IMR-90 (cell line): ENCODE results near the gene LRP1-AS. TPM values are rescaled to one million over a fixed set of nuclear protein-coding genes. Genes with fewer than 3 reads are reported as not detected.

Source experiments
- ATAC-seq: fragments of 200-7000 bp; cut with Tn5 transposase; 2 replicates; pipeline ENCODE4 v1.9.1; 2020; ENCODE audit warnings: low read depth, mild to moderate bottlenecking, moderate library complexity
- BruUV-seq: library from RNA; stranded (reverse); fragments of 400-500 nt; replicated peaks from 2 replicates; lab custom pipeline; 2021; lab: Mats Ljungman, UMichigan
- CTCF ChIA-PET: fragments of 300-600 bp; formaldehyde crosslinking; extraction: SDS; loops from one replicate; lab custom pipeline; 2021; ENCODE audit warnings: antibody characterized with exemption; lab: Yijun Ruan, JAX
- POLR2A ChIA-PET: fragments of 300-600 bp; sonication (Branson Sonifier 250); formaldehyde crosslinking; loops from one replicate; lab custom pipeline; 2022; ENCODE audit warnings: antibody characterized with exemption; ENCODE audit not compliant: unreplicated experiment; lab: Charles Lee
- DNase-seq: peaks from one replicate; pipeline ENCODE4 v3.0.0; 2013
- H2AFZ ChIP-seq: replicated peaks from 2 replicates; pipeline ENCODE3; 2013; ENCODE audit warnings: low read length, mild to moderate bottlenecking; ENCODE audit not compliant: poor library complexity
- H2AK5ac ChIP-seq: 2 replicates; pipeline ENCODE4 v1.6.1; 2013; ENCODE audit warnings: low read depth, low read length, inconsistent platforms
- H2AK9ac ChIP-seq: replicated peaks from 2 replicates; pipeline ENCODE3; 2013; ENCODE audit warnings: mild to moderate bottlenecking, low read depth, low read length, moderate library complexity; ENCODE audit not compliant: poor library complexity
- H2BK120ac ChIP-seq: 2 replicates; pipeline ENCODE4 v1.6.1; 2013; ENCODE audit warnings: low read depth, low read length, inconsistent platforms
- H2BK15ac ChIP-seq: 3 replicates; pipeline ENCODE4 v1.6.1; 2013; ENCODE audit warnings: low read depth, low read length, inconsistent platforms
- H2BK20ac ChIP-seq: 2 replicates; pipeline ENCODE4 v1.6.1; 2013; ENCODE audit warnings: low read depth, mild to moderate bottlenecking, inconsistent platforms, low read length, moderate library complexity
- H2BK5ac ChIP-seq: 2 replicates; pipeline ENCODE4 v1.6.1; 2013; ENCODE audit warnings: mild to moderate bottlenecking, low read depth, low read length, inconsistent platforms; ENCODE audit not compliant: poor library complexity, severe bottlenecking
- H3K14ac ChIP-seq: replicated peaks from 2 replicates; pipeline ENCODE4 v1.6.1; 2013; ENCODE audit warnings: low read depth, low read length, inconsistent platforms
- H3K18ac ChIP-seq: 2 replicates; pipeline ENCODE4 v1.6.1; 2013; ENCODE audit warnings: low read depth, low read length, control low read depth
- H3K23ac ChIP-seq: 2 replicates; pipeline ENCODE4 v1.6.1; 2013; ENCODE audit warnings: low read depth, low read length, inconsistent platforms
- H3K27ac ChIP-seq: 2 replicates; pipeline ENCODE4 v1.5.1; 2013; ENCODE audit warnings: mild to moderate bottlenecking, control low read depth, low read length; ENCODE audit not compliant: insufficient read depth
- H3K27me3 ChIP-seq: 2 replicates; pipeline ENCODE4 v1.6.1; 2013; ENCODE audit warnings: low read length; ENCODE audit not compliant: control insufficient read depth, insufficient read depth
- H3K36me3 ChIP-seq: 2 replicates; pipeline ENCODE4 v1.6.1; 2013; ENCODE audit warnings: low read length, mixed read lengths; ENCODE audit not compliant: control insufficient read depth, insufficient read depth
- H3K4ac ChIP-seq: 2 replicates; pipeline ENCODE4 v1.6.1; 2013; ENCODE audit warnings: low read depth, low read length, inconsistent platforms
- H3K4me1 ChIP-seq: 2 replicates; pipeline ENCODE4 v1.6.1; 2013; ENCODE audit warnings: low read length, mixed read lengths; ENCODE audit not compliant: control insufficient read depth, insufficient read depth
- H3K4me2 ChIP-seq: 2 replicates; pipeline ENCODE4 v1.6.1; 2013; ENCODE audit warnings: low read depth, mild to moderate bottlenecking, control low read depth, low read length, moderate library complexity
- H3K4me3 ChIP-seq: 2 replicates; pipeline ENCODE4 v1.5.1; 2013; ENCODE audit warnings: low read depth, mild to moderate bottlenecking, control low read depth, low read length, moderate library complexity; ENCODE audit not compliant: insufficient read depth
- H3K56ac ChIP-seq: 2 replicates; pipeline ENCODE4 v1.6.1; 2013; ENCODE audit warnings: low read length, inconsistent platforms; ENCODE audit not compliant: insufficient read depth; ENCODE audit errors: extremely low read depth
- H3K79me1 ChIP-seq, 2 experiments: 2 replicates each; pipeline ENCODE4 v1.6.1; 2013; ENCODE audit warnings: low read length in 2 of 2, inconsistent platforms in 1 of 2, low read depth in 1 of 2
- H3K9ac ChIP-seq: 2 replicates; pipeline ENCODE4 v1.6.1; 2013; ENCODE audit warnings: low read depth, low read length, control low read depth
- H3K9me1 ChIP-seq: 2 replicates; pipeline ENCODE4 v1.6.1; 2013; ENCODE audit warnings: low read length, inconsistent platforms; ENCODE audit not compliant: insufficient read depth
- H3K9me3 ChIP-seq: 2 replicates; pipeline ENCODE4 v1.6.1; 2013; ENCODE audit warnings: low read length; ENCODE audit not compliant: control insufficient read depth, insufficient read depth
- H4K20me1 ChIP-seq: 2 replicates; pipeline ENCODE4 v1.6.1; 2013; ENCODE audit warnings: low read length, inconsistent platforms; ENCODE audit not compliant: insufficient read depth
- H4K5ac ChIP-seq: 2 replicates; pipeline ENCODE4 v1.6.1; 2013; ENCODE audit warnings: mild to moderate bottlenecking, low read depth, low read length, control low read depth
- H4K8ac ChIP-seq, 2 experiments: 2 replicates each; pipeline ENCODE4 v1.6.1; 2013; ENCODE audit warnings: low read depth in 2 of 2, low read length in 2 of 2, control low read depth in 1 of 2, inconsistent platforms in 1 of 2
- H4K91ac ChIP-seq: 2 replicates; pipeline ENCODE4 v1.6.1; 2013; ENCODE audit warnings: low read depth, low read length, inconsistent platforms; ENCODE audit not compliant: insufficient read depth
- BHLHE40 ChIP-seq: fragments of 150-350 bp; IDR thresholded peaks from 2 replicates; pipeline ENCODE4 v1.6.1; 2016; ENCODE audit warnings: mild to moderate bottlenecking, low read depth, low read length
- CEBPB ChIP-seq: IDR thresholded peaks from 2 replicates; pipeline ENCODE4 v1.6.1; 2012; ENCODE audit warnings: low read depth, low read length, improper control_type of control experiment
- CHD1 ChIP-seq: IDR thresholded peaks from 2 replicates; pipeline ENCODE4 v1.6.1; 2012; ENCODE audit warnings: low read depth, low read length, improper control_type of control experiment
- MAFK ChIP-seq: IDR thresholded peaks from 2 replicates; pipeline ENCODE4 v1.6.1; 2012; ENCODE audit warnings: low read depth, low read length, improper control_type of control experiment
- MAZ ChIP-seq: IDR thresholded peaks from 2 replicates; pipeline ENCODE4 v1.6.1; 2012; ENCODE audit warnings: low read depth, mild to moderate bottlenecking, low read length, improper control_type of control experiment, moderate library complexity, borderline replicate concordance
- MXI1 ChIP-seq: IDR thresholded peaks from 2 replicates; pipeline ENCODE4 v1.6.1; 2012; ENCODE audit warnings: low read depth, mild to moderate bottlenecking, low read length, moderate library complexity, borderline replicate concordance
- NFE2L2 ChIP-seq: fragments of 150-350 bp; IDR thresholded peaks from 2 replicates; pipeline ENCODE4 v1.6.1; 2016; ENCODE audit warnings: low read depth, mild to moderate bottlenecking, low read length
- POLR2A ChIP-seq: IDR thresholded peaks from 2 replicates; pipeline ENCODE4 v1.6.1; 2012; ENCODE audit warnings: mild to moderate bottlenecking, low read depth, low read length
- RAD21 ChIP-seq: IDR thresholded peaks from 2 replicates; pipeline ENCODE4 v1.6.1; 2012; ENCODE audit warnings: low read length, improper control_type of control experiment
- SMC3 ChIP-seq: fragments of 150-350 bp; IDR thresholded peaks from 2 replicates; pipeline ENCODE4 v1.6.1; 2016; ENCODE audit warnings: low read depth, mild to moderate bottlenecking, antibody characterized with exemption, low read length, moderate library complexity
- WGBS, 2 experiments: methylation state at CpG; one replicate each; pipeline versions ENCODE4 v1.1.5 to v1.1.7; 2013; ENCODE audit warnings: missing lambda C conversion rate in 2 of 2; ENCODE audit not compliant: insufficient read length in 1 of 2; ENCODE audit errors: extremely low coverage in 2 of 2; 5-methylcytosine and 5-hydroxymethylcytosine counted together
- dilution Hi-C: fragments of 300-500 bp; cut with HindIII; formaldehyde crosslinking; loops from one replicate; pipeline ENCODE4 v1.14.3; 2018; ENCODE audit warnings: low sequenced_read_pairs; ENCODE audit not compliant: unreplicated experiment
- in situ Hi-C: fragments of 300-500 bp; cut with MboI; formaldehyde crosslinking; loops from 3 replicates; pipeline ENCODE4 v1.14.3; 2019; ENCODE audit warnings: low sequenced_read_pairs, inconsistent platforms, mixed read lengths
- intact Hi-C: fragments of 100-400 bp; cut with micrococcal nuclease; formaldehyde crosslinking; loops from 2 replicates; pipeline ENCODE4 v1.10.0; 2022
- polyA plus RNA-seq, 3 experiments: library from polyadenylated mRNA; depleted of rRNA; stranded (reverse); fragments of >200 nt; gene quantifications; 2 replicates each; pipeline ENCODE4 v1.2.3, GENCODE V29; 2012; ENCODE audit warnings: low replicate concordance in 1 of 3
- total RNA-seq: library from RNA; depleted of rRNA; stranded (reverse); fragments of >200 nt; gene quantifications from 2 replicates; pipeline ENCODE4 v1.2.3, GENCODE V29; 2012
- TF ChIP-seq, protein P1 (sequence below): fragments of 150-350 bp; IDR thresholded peaks from 2 replicates; pipeline ENCODE4 v1.6.1; 2017; ENCODE audit warnings: mild to moderate bottlenecking, antibody characterized with exemption, low read length, low read depth
- TF ChIP-seq, protein P2 (sequence below): conservative IDR thresholded peaks from 2 replicates; pipeline ENCODE4 v1.5.1; 2012; ENCODE audit warnings: mild to moderate bottlenecking, low read depth, low read length, improper control_type of control experiment
- TF ChIP-seq, protein P3 (sequence below): fragments of 150-350 bp; IDR thresholded peaks from 2 replicates; pipeline ENCODE4 v1.6.1; 2016; ENCODE audit warnings: low read depth, mild to moderate bottlenecking, low read length, moderate library complexity, borderline replicate concordance

LRP1-AS gene
- total and polyA plus RNA-seq, 2 of the 4 experiments (the other 2 are of a cell fraction) = not detected

DNA sequence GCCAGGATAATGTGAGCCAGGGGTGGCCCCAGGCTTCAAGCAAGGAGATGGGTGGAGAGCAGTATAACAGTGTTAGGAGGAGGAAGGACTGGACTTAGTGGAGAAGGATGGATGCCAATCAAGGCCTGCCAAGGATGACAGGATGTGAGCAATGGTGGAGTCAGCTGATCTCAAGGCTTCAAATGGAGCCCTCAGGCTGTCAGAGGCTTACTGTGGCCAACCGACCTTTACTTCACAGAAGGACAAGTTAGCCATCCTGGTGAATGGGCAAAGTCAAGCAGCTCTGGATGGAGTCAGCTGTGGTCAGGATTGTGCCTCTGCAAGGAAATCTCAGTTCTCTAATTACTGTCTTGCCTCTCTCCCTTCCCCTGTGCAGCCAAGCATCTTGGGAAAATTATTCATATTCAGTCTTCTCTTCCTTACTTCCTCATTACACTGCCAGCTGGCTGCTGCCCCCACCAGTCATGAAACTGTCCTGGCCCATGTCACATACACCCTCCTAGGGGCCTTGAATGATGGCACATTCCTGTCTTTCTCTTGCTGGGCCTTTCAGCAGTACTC lies 28.6 kb downstream of the LRP1-AS start:
- ChIA-PET POLR2A (no interaction called here), CTCF (no interaction called here)
- peak overlapping the region; percentile 83 for H2AFZ ChIP-seq
- no peak overlapping the region for H3K4me3 ChIP-seq
- TF ChIP-seq CHD1 (no peak), CEBPB (no peak), NFE2L2 (no peak), MAFK (no peak), SMC3 (no peak), RAD21 (no peak), POLR2A (no peak), MAZ (no peak), MXI1 (no peak), BHLHE40 (no peak)
- TF ChIP-seq, protein P1, sequence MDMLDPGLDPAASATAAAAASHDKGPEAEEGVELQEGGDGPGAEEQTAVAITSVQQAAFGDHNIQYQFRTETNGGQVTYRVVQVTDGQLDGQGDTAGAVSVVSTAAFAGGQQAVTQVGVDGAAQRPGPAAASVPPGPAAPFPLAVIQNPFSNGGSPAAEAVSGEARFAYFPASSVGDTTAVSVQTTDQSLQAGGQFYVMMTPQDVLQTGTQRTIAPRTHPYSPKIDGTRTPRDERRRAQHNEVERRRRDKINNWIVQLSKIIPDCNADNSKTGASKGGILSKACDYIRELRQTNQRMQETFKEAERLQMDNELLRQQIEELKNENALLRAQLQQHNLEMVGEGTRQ = no peak
- TF ChIP-seq, protein P2, sequence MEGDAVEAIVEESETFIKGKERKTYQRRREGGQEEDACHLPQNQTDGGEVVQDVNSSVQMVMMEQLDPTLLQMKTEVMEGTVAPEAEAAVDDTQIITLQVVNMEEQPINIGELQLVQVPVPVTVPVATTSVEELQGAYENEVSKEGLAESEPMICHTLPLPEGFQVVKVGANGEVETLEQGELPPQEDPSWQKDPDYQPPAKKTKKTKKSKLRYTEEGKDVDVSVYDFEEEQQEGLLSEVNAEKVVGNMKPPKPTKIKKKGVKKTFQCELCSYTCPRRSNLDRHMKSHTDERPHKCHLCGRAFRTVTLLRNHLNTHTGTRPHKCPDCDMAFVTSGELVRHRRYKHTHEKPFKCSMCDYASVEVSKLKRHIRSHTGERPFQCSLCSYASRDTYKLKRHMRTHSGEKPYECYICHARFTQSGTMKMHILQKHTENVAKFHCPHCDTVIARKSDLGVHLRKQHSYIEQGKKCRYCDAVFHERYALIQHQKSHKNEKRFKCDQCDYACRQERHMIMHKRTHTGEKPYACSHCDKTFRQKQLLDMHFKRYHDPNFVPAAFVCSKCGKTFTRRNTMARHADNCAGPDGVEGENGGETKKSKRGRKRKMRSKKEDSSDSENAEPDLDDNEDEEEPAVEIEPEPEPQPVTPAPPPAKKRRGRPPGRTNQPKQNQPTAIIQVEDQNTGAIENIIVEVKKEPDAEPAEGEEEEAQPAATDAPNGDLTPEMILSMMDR = no peak
- TF ChIP-seq, protein P3, sequence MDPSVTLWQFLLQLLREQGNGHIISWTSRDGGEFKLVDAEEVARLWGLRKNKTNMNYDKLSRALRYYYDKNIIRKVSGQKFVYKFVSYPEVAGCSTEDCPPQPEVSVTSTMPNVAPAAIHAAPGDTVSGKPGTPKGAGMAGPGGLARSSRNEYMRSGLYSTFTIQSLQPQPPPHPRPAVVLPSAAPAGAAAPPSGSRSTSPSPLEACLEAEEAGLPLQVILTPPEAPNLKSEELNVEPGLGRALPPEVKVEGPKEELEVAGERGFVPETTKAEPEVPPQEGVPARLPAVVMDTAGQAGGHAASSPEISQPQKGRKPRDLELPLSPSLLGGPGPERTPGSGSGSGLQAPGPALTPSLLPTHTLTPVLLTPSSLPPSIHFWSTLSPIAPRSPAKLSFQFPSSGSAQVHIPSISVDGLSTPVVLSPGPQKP = no peak
- peak overlapping the region; percentile 75; the same call in 1 of the 2 replicates for H2AK5ac ChIP-seq
- ATAC-seq (peak; percentile 32), DNase-seq (peak; percentile 31)
- H3K23ac ChIP-seq = peak overlapping the region; percentile 13; the same call in 1 of the 2 replicates
- no peak overlapping the region for H3K56ac ChIP-seq
- H3K9me1 ChIP-seq = peaks cover 8% of the 10 kb centered on the region
- peak overlapping the region; percentile 71; the same call in 1 of the 2 replicates for H2BK20ac ChIP-seq
- H4K8ac ChIP-seq = peak overlapping the region; percentile 8 to 86; a peak in 3 of 4 replicates
- H3K4me1 ChIP-seq = peaks cover 8% of the 10 kb centered on the region
- peak overlapping the region; percentile 53; the same call in 1 of the 2 replicates for H3K18ac ChIP-seq
- dilution Hi-C loops = no loop called here
- peak overlapping the region; percentile 86; the same call in 1 of the 2 replicates for H4K5ac ChIP-seq
- peak overlapping the region; percentile 42 for H2BK5ac ChIP-seq
- H4K20me1 ChIP-seq = no peaks in the 10 kb centered on the region
- peak overlapping the region; percentile 46 for H2BK120ac ChIP-seq
- H4K91ac ChIP-seq = peak overlapping the region; percentile 41
- H3K36me3 ChIP-seq = no peaks in the 10 kb centered on the region
- H3K4me2 ChIP-seq = no peak overlapping the region
- no peaks in the 10 kb centered on the region for H3K27me3 ChIP-seq
- H3K27ac ChIP-seq = no peak overlapping the region
- in situ Hi-C loops = no loop called here
- peak overlapping the region; percentile 18 for H2AK9ac ChIP-seq
- 100% methylated on average over 1 of the region's 1 CpG; no CpG with 5 or more reads in 1 of the 2 experiments for WGBS, 2 experiments
- no peaks in the 10 kb centered on the region for H3K79me1 ChIP-seq
- no peaks in the 10 kb centered on the region; the same call in 1 of the 2 replicates for H3K9me3 ChIP-seq
- peak overlapping the region; percentile 58 for H3K4ac ChIP-seq
- no peak overlapping the region for H3K9ac ChIP-seq
- H2BK15ac ChIP-seq = peak overlapping the region; percentile 5; the same call in 1 of the 3 replicates
- H3K14ac ChIP-seq = peak overlapping the region; percentile 71
- no TSS peak for BruUV-seq
- intact Hi-C loops = no loop called here
